GM21786 (cell line): ENCODE measurements around the gene ASPSCR1.
"Not testable (repeated sequence)": the region's sequence is repeated elsewhere in the genome, so short reads cannot be mapped to it uniquely, and the experiment has no call there.

Source experiments
- ATAC-seq: cut with Tn5 transposase; IDR thresholded peaks from one replicate; pipeline ENCODE4 v1.9.1; 2021; ENCODE audit not compliant: unreplicated experiment

Gene ASPSCR1

GRCh38 chr17:81940538-81941483 is 36.6 kb upstream of the ASPSCR1 start:
- ATAC-seq, result no peak

- no peak for ATAC-seq
These were observed 35.8 kb upstream of the ASPSCR1 start for GRCh38 chr17:81941484-81942166.

GRCh38 chr17:81942167-81942553 is 35.3 kb upstream of the ASPSCR1 start:
- no peak for ATAC-seq

- ATAC-seq, result no peak
These were observed 32.6 kb upstream of the ASPSCR1 start for GRCh38 chr17:81944858-81945257.

GRCh38 chr17:81947189-81947588 is 30.2 kb upstream of the ASPSCR1 start, which contains the start of gene MYADML2:
Gene MYADML2 (minus strand): TSS chr17:81947233. CDS start chr17:81941741, 5,492 bp downstream.
- ATAC-seq, result no peak

GRCh38 chr17:81948635-81949378 is 28.6 kb upstream of the ASPSCR1 start:
- ATAC-seq, result no peak

- no peak for ATAC-seq
These were observed 26.9 kb upstream of the ASPSCR1 start for GRCh38 chr17:81950501-81950900.

GRCh38 chr17:81951785-81952684 is 25.4 kb upstream of the ASPSCR1 start:
- ATAC-seq, result no peak

- ATAC-seq, result no peak
These were observed 24.6 kb upstream of the ASPSCR1 start for GRCh38 chr17:81952792-81953228.

GRCh38 chr17:81953443-81953842 is 24.0 kb upstream of the ASPSCR1 start:
- ATAC-seq, result not testable (repeated sequence)

- no peak for ATAC-seq
These were observed 23.0 kb upstream of the ASPSCR1 start for GRCh38 chr17:81954131-81955057.

- no peak for ATAC-seq
These were observed 22.3 kb upstream of the ASPSCR1 start for GRCh38 chr17:81955058-81955681.

GRCh38 chr17:81955756-81956544 is 21.5 kb upstream of the ASPSCR1 start:
- no peak for ATAC-seq

GRCh38 chr17:81956607-81957589 is 20.5 kb upstream of the ASPSCR1 start:
- no peak for ATAC-seq

GRCh38 chr17:81957691-81958432 is 19.6 kb upstream of the ASPSCR1 start:
- ATAC-seq, result no peak
